HL-60 (cell line): ENCODE measurements around the gene TDRD9.

Experiments used
- DNase-seq, 2 experiments: peaks; one replicate each; pipeline ENCODE4 v3.0.0-alpha.2; 2010 to 2020; ENCODE audit warnings: low read depth in 1 of 2, low spot score in 1 of 2
- H3K27ac ChIP-seq: fragments of 250-450 bp; sonication (Bioruptor Pico); replicated peaks from 2 replicates; pipeline ENCODE4 v1.5.1; 2020; ENCODE audit warnings: mild to moderate bottlenecking, moderate library complexity
- H3K27me3 ChIP-seq: fragments of 250-450 bp; sonication (Bioruptor Pico); 2 replicates; pipeline ENCODE4 v1.5.1; 2021; ENCODE audit warnings: mild to moderate bottlenecking, moderate library complexity; ENCODE audit not compliant: insufficient read depth, poor library complexity, severe bottlenecking
- H3K4me3 ChIP-seq: replicated peaks from 2 replicates; pipeline ENCODE4 v1.5.1; 2011; ENCODE audit warnings: mild to moderate bottlenecking, control low read depth, low read length; ENCODE audit not compliant: insufficient read depth
- GABPA ChIP-seq: IDR thresholded peaks from 2 replicates; pipeline ENCODE4 v1.6.1; 2012; ENCODE audit warnings: low read depth
- POLR2AphosphoS5 ChIP-seq: IDR thresholded peaks from 2 replicates; pipeline ENCODE4 v1.6.1; 2012; ENCODE audit warnings: low read depth
- SPI1 ChIP-seq: IDR thresholded peaks from 2 replicates; pipeline ENCODE4 v1.6.1; 2012; ENCODE audit warnings: low read depth, mild to moderate bottlenecking, borderline replicate concordance
- TF ChIP-seq, protein P1 (sequence below): IDR thresholded peaks from 2 replicates; pipeline ENCODE4 v1.6.1; 2012; ENCODE audit warnings: low read depth; ENCODE audit not compliant: insufficient replicate concordance
- TF ChIP-seq, protein P2 (sequence below): IDR thresholded peaks from one replicate; pipeline ENCODE4 v1.5.1; 2011; ENCODE audit warnings: low read length, control low read depth, inconsistent platforms; ENCODE audit not compliant: insufficient read depth

Gene TDRD9

DNA sequence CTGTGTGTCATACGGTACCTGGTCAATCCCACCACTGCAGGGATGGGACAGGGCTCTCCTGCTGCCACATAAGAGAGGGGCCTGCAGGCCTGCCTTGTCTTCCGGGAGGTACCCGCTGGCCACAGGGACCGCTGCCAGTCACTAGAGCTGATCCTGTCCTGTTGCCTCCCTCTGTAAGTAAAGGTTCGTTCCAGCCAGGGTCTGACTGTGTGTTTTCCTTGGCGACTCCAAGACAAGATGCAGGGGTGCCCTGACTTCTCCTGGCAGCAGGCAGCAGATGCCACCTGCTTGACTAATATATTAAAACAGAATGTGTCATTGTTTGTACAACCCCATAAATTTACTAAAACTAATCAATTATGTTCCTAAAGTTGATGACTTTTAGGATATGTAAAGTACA is 115.8 kb downstream of the TDRD9 start:
- TF ChIP-seq, protein P1, sequence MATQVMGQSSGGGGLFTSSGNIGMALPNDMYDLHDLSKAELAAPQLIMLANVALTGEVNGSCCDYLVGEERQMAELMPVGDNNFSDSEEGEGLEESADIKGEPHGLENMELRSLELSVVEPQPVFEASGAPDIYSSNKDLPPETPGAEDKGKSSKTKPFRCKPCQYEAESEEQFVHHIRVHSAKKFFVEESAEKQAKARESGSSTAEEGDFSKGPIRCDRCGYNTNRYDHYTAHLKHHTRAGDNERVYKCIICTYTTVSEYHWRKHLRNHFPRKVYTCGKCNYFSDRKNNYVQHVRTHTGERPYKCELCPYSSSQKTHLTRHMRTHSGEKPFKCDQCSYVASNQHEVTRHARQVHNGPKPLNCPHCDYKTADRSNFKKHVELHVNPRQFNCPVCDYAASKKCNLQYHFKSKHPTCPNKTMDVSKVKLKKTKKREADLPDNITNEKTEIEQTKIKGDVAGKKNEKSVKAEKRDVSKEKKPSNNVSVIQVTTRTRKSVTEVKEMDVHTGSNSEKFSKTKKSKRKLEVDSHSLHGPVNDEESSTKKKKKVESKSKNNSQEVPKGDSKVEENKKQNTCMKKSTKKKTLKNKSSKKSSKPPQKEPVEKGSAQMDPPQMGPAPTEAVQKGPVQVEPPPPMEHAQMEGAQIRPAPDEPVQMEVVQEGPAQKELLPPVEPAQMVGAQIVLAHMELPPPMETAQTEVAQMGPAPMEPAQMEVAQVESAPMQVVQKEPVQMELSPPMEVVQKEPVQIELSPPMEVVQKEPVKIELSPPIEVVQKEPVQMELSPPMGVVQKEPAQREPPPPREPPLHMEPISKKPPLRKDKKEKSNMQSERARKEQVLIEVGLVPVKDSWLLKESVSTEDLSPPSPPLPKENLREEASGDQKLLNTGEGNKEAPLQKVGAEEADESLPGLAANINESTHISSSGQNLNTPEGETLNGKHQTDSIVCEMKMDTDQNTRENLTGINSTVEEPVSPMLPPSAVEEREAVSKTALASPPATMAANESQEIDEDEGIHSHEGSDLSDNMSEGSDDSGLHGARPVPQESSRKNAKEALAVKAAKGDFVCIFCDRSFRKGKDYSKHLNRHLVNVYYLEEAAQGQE: no peak
- TF ChIP-seq SPI1: no peak
- TF ChIP-seq, protein P2, sequence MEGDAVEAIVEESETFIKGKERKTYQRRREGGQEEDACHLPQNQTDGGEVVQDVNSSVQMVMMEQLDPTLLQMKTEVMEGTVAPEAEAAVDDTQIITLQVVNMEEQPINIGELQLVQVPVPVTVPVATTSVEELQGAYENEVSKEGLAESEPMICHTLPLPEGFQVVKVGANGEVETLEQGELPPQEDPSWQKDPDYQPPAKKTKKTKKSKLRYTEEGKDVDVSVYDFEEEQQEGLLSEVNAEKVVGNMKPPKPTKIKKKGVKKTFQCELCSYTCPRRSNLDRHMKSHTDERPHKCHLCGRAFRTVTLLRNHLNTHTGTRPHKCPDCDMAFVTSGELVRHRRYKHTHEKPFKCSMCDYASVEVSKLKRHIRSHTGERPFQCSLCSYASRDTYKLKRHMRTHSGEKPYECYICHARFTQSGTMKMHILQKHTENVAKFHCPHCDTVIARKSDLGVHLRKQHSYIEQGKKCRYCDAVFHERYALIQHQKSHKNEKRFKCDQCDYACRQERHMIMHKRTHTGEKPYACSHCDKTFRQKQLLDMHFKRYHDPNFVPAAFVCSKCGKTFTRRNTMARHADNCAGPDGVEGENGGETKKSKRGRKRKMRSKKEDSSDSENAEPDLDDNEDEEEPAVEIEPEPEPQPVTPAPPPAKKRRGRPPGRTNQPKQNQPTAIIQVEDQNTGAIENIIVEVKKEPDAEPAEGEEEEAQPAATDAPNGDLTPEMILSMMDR: no peak
- TF ChIP-seq GABPA: no peak
- no peak for TF ChIP-seq POLR2AphosphoS5
- DNase-seq: no peak

DNA sequence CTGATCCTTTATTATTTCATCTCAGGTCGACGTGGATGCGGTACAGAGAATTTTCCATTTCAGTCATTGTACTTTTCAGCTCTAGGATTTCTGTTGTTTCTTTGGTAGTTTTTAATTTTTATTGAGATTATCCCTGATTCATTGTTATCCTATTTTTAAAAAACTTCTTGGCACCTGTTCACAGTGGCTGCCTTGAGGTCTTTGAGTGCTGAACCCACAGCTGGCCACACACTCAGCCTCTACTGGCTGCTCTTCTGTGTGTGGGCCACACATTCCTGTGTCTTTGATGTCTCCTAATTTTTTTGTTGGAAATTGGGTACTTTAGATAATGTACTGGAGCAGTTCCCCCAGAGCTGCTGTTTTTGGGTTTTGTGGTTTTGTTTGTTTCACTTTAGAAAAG is 119.5 kb downstream of the TDRD9 start:
- no peak for TF ChIP-seq POLR2AphosphoS5
- TF ChIP-seq, protein P2: no peak
- TF ChIP-seq, protein P1: no peak
- no peak for TF ChIP-seq GABPA
- no peak for TF ChIP-seq SPI1
- no peak for DNase-seq

More for the DNA sequence above, 115.8 kb downstream of the TDRD9 start:
- no peak overlapping the region for H3K27ac ChIP-seq
- no peak overlapping the region for H3K4me3 ChIP-seq
- H3K27me3 ChIP-seq: peaks cover 2% of the 10 kb centered on the region

DNA sequence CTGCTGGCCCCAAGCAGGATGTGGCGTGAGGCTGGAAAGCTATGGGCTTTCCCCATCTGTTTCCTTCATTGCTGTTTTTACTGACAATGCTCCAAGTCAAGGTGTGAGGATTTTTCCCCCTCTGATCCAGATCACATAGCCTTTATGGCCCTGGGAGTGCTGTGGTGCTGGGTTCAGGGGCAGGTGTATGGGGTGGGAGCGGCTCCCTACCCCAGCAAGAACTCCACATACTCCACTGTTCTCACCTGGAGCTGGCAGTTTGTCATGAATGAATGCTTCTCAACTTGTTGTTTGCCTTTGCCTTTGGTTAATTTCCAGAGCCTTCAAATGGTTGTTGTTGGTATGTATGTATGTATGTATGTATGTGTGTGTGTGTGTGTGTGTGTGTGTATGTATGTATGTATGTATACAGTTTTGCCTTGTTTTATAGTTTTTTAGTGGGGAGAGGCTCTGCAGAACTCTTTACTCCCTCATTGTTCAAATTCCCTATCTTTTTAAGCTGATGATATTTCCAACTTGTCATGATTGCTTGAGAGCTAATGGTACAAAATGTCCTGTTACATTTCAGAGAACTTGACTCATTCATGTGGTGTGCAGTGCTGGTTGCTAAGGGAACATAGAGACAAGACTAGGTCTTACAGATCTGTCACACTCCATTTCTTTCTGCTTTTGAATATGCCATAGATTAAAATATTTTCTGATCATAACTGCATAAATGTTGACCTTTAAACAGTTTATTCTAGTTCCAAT is 120.7 kb downstream of the TDRD9 start:
- H3K27ac ChIP-seq: no peak overlapping the region

More for the DNA sequence above, 119.5 kb downstream of the TDRD9 start:
- Histone ChIP-seq H3K27me3 (no peaks in the 10 kb centered on the region), H3K4me3 (no peak overlapping the region), H3K27ac (no peak overlapping the region)

More for the DNA sequence above, 120.7 kb downstream of the TDRD9 start:
- TF ChIP-seq GABPA (no peak), POLR2AphosphoS5 (no peak)
- TF ChIP-seq, protein P2: no peak
- Histone ChIP-seq H3K27me3 (no peaks in the 10 kb centered on the region), H3K4me3 (no peak overlapping the region)
- DNase-seq: no peak
